Hippocampal formation (tissue), 2 donors: ENCODE measurements around the gene ASTN2.

ENCODE experiments used
- DNase-seq, 2 donors: peaks; one replicate each; lab custom pipeline; 2025; lab: John Stamatoyannopoulos, UW

ASTN2 gene

GRCh38 chr9:116422119-116422979 is 992.5 kb downstream of the ASTN2 start:
- DNase-seq, result no peak

GRCh38 chr9:116420993-116421538 is 993.8 kb downstream of the ASTN2 start:
- DNase-seq, result no peak

GRCh38 chr9:116419181-116419580 is 995.7 kb downstream of the ASTN2 start:
- no peak for DNase-seq

- no peak for DNase-seq
These were observed 997.4 kb downstream of the ASTN2 start for GRCh38 chr9:116417464-116417863.

GRCh38 chr9:116416421-116416820 is 998.4 kb downstream of the ASTN2 start:
- no peak for DNase-seq

GRCh38 chr9:116414374-116414773 is 1000.5 kb downstream of the ASTN2 start:
- DNase-seq, result no peak

GRCh38 chr9:116411506-116411905 is 1003.4 kb downstream of the ASTN2 start:
- no peak for DNase-seq

- DNase-seq, result no peak
These were observed 1005.2 kb downstream of the ASTN2 start for GRCh38 chr9:116409638-116410037.

GRCh38 chr9:116409129-116409528 is 1005.7 kb downstream of the ASTN2 start:
- DNase-seq, result no peak

- DNase-seq, result no peak
These were observed 1008.4 kb downstream of the ASTN2 start for GRCh38 chr9:116406469-116406868.

GRCh38 chr9:116405321-116405720 is 1009.5 kb downstream of the ASTN2 start:
- no peak for DNase-seq

GRCh38 chr9:116404228-116404627 is 1010.6 kb downstream of the ASTN2 start:
- DNase-seq, result no peak

- DNase-seq, result no peak
These were observed 1011.7 kb downstream of the ASTN2 start for GRCh38 chr9:116403171-116403570.

GRCh38 chr9:116395699-116396037 is 1019.2 kb downstream of the ASTN2 start:
- DNase-seq, result no peak

- no peak for DNase-seq
These were observed 1019.8 kb downstream of the ASTN2 start for GRCh38 chr9:116394894-116395698.

- no peak for DNase-seq
These were observed 1020.8 kb downstream of the ASTN2 start for GRCh38 chr9:116394070-116394469.

- no peak for DNase-seq
These were observed 1021.7 kb downstream of the ASTN2 start for GRCh38 chr9:116393198-116393597.

GRCh38 chr9:116391306-116391900 is 1023.5 kb downstream of the ASTN2 start:
- DNase-seq, result no peak

GRCh38 chr9:116390303-116391228 is 1024.3 kb downstream of the ASTN2 start:
- DNase-seq, result no peak

GRCh38 chr9:116389541-116390302 is 1025.1 kb downstream of the ASTN2 start:
- no peak for DNase-seq
